Ishikawa (cell line): Measurements from ENCODE around the gene DLK2.

ENCODE experiments used
- EGR1 ChIP-seq: IDR thresholded peaks from 2 replicates; pipeline ENCODE4 v1.6.1; 2012
- EP300 ChIP-seq: IDR thresholded peaks from 2 replicates; pipeline ENCODE4 v1.6.1; 2012; ENCODE audit warnings: borderline replicate concordance
- RAD21 ChIP-seq: IDR thresholded peaks from 2 replicates; pipeline ENCODE4 v1.6.1; 2012; ENCODE audit warnings: low read depth
- TAF1 ChIP-seq: IDR thresholded peaks from 2 replicates; pipeline ENCODE4 v1.6.1; 2012; ENCODE audit warnings: low read depth, mild to moderate bottlenecking
- TEAD4 ChIP-seq: IDR thresholded peaks from 2 replicates; pipeline ENCODE4 v1.6.1; 2012
- ZBTB7A ChIP-seq: IDR thresholded peaks from 2 replicates; pipeline ENCODE4 v1.6.1; 2012; ENCODE audit warnings: low read depth
- TF ChIP-seq, protein P1 (sequence below): IDR thresholded peaks from 2 replicates; pipeline ENCODE4 v1.6.1; 2012; ENCODE audit warnings: low read depth, mild to moderate bottlenecking
- TF ChIP-seq, protein P2 (sequence below): IDR thresholded peaks from 2 replicates; pipeline ENCODE4 v1.6.1; 2012
- TF ChIP-seq, protein P3 (sequence below): IDR thresholded peaks from 2 replicates; pipeline ENCODE4 v1.6.1; 2012

DNA sequence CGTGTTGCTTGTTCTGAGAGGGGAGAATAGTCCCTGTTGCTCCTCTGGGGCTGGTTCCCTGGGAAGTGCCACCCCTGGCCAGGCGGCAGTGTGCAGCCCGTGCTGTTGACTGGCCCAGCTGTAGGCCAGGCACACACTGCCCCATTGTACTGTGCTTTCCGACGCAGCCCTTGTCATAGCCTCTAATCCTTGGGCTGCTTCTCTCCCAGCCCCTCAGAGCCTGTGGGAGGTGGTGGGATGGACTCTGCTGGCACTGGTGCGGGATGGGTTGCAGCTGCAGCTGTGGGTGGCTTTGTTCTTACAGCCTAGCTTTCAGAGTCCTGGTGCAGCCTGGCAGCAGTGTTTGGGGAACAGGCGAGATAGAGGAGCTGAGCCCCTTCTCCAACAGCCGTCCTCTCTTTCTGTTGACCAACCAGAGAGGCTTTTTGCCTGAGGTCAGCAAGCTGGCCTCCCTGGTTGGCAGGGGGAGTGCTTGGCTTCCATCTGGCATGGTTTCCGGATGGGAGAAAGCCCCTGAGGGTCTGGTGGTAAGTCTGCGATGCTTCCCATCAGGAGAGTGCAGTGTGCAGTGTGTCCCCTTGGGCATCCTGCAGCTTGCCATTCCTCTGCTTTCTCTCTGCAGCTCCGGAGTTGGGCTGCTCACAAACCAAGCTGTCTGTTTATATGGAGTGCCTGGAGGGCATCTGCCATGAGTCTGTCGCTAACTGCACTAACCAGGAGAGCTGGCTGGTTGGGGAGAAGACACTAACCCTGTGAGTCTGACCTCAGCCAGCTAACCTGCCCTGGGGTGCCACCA, 34.1 kb upstream of the DLK2 start:
- TF ChIP-seq, protein P1, sequence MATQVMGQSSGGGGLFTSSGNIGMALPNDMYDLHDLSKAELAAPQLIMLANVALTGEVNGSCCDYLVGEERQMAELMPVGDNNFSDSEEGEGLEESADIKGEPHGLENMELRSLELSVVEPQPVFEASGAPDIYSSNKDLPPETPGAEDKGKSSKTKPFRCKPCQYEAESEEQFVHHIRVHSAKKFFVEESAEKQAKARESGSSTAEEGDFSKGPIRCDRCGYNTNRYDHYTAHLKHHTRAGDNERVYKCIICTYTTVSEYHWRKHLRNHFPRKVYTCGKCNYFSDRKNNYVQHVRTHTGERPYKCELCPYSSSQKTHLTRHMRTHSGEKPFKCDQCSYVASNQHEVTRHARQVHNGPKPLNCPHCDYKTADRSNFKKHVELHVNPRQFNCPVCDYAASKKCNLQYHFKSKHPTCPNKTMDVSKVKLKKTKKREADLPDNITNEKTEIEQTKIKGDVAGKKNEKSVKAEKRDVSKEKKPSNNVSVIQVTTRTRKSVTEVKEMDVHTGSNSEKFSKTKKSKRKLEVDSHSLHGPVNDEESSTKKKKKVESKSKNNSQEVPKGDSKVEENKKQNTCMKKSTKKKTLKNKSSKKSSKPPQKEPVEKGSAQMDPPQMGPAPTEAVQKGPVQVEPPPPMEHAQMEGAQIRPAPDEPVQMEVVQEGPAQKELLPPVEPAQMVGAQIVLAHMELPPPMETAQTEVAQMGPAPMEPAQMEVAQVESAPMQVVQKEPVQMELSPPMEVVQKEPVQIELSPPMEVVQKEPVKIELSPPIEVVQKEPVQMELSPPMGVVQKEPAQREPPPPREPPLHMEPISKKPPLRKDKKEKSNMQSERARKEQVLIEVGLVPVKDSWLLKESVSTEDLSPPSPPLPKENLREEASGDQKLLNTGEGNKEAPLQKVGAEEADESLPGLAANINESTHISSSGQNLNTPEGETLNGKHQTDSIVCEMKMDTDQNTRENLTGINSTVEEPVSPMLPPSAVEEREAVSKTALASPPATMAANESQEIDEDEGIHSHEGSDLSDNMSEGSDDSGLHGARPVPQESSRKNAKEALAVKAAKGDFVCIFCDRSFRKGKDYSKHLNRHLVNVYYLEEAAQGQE, result no peak
- TF ChIP-seq, protein P2, sequence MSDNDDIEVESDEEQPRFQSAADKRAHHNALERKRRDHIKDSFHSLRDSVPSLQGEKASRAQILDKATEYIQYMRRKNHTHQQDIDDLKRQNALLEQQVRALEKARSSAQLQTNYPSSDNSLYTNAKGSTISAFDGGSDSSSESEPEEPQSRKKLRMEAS, result no peak
- TF ChIP-seq RAD21 (no peak), TEAD4 (no peak), EP300 (no peak), EGR1 (no peak), TAF1 (no peak), ZBTB7A (no peak)
- TF ChIP-seq, protein P3, sequence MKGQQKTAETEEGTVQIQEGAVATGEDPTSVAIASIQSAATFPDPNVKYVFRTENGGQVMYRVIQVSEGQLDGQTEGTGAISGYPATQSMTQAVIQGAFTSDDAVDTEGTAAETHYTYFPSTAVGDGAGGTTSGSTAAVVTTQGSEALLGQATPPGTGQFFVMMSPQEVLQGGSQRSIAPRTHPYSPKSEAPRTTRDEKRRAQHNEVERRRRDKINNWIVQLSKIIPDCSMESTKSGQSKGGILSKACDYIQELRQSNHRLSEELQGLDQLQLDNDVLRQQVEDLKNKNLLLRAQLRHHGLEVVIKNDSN, result no peak
